Stimulated activated CD8-positive, alpha-beta memory T cell treated with anti-CD3 and anti-CD28 coated beads, Interleukin-4, amount 100 ng/mL, for 48 hours (primary cell): ENCODE results near the gene PTBP1.

Source experiments
- DNase-seq: peaks from one replicate; pipeline ENCODE4 v3.0.0-alpha.2; 2020

The PTBP1 gene

GRCh38 chr19:798415-799075 lies 1.3 kb downstream of the PTBP1 start:
- DNase-seq: no peak

- DNase-seq: no peak
Observed at GRCh38 chr19:799076-799881, 2.0 kb downstream of the PTBP1 start.

- DNase-seq: no peak
Observed at GRCh38 chr19:800360-801029, 3.2 kb downstream of the PTBP1 start.

GRCh38 chr19:801030-801860 lies 4.0 kb downstream of the PTBP1 start:
- no peak for DNase-seq

GRCh38 chr19:801861-802497 lies 4.7 kb downstream of the PTBP1 start:
- no peak for DNase-seq

- DNase-seq: no peak
Observed at GRCh38 chr19:802498-803098, 5.3 kb downstream of the PTBP1 start.

GRCh38 chr19:803099-803561 lies 5.9 kb downstream of the PTBP1 start:
- DNase-seq: no peak

- DNase-seq: no peak
Observed at GRCh38 chr19:803686-804418, 6.6 kb downstream of the PTBP1 start.

GRCh38 chr19:804419-805165 lies 7.3 kb downstream of the PTBP1 start:
- DNase-seq: no peak

- no peak for DNase-seq
Observed at GRCh38 chr19:805166-805551, 7.9 kb downstream of the PTBP1 start.

GRCh38 chr19:805600-806550 lies 8.6 kb downstream of the PTBP1 start:
- DNase-seq: no peak

GRCh38 chr19:806815-807421 lies 9.7 kb downstream of the PTBP1 start:
- no peak for DNase-seq

GRCh38 chr19:807627-808422 lies 10.6 kb downstream of the PTBP1 start:
- no peak for DNase-seq

GRCh38 chr19:808423-808775 lies 11.1 kb downstream of the PTBP1 start:
- DNase-seq: no peak

GRCh38 chr19:810077-810855 lies 13.0 kb downstream of the PTBP1 start:
- no peak for DNase-seq

GRCh38 chr19:810883-811489 lies 13.7 kb downstream of the PTBP1 start:
- DNase-seq: no peak
